SKM-1 treated with dmso at 0.1 percent for 144 hours (cell line): ENCODE measurements around the gene SNAPC4.
A peak's percentile ranks its signal among the peaks of the same experiment; 100 is the strongest.

Experiments
- DNase-seq: peaks from one replicate; lab custom pipeline; 2025; ENCODE audit not compliant: unreplicated experiment; lab: John Stamatoyannopoulos, UW

Gene SNAPC4

DNA sequence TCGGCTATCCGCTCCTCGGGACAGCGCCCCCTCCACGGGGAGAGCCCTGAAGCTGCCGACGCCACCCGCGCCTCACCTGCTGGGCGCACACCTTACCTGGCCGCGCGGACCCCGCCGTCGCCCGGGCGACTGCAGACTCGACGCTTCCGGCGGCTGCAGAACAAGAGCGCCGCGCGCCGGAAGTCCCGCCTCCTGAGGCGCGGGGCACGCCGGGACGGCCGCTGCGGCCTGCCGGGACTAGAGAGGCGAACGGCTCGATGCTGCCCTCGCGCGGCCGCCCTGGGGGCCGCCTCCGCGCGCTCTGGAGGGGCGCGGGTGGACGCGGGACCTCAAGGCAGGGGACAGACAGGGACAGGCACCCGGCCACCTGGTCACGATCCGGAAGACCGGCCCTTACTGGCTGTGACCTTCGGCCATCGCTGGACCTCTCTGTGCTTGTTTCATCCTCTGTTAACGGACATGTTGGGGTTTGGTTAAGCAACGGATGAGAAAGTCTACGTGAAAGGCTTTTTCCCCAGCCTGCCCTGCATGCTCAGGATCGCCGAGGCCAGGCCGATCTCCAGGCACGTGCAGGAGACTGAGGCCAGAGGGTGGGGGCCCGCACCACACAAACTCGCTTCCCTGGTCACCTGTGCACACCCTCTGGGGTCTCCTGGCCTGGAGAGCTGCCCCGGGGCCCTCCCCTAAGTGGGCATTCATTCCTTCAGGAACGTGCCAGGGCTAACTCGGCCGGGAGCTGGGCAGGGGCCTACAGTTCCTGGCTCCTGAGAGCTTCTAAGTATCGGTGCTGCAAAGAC, at the start of gene SNAPC4:
Gene SNAPC4 (minus strand): TSS at position 133 of the 797 bp plus-strand sequence. CDS start 1,742 bp downstream, outside the sequence.
- peak; percentile 77 for DNase-seq

DNA sequence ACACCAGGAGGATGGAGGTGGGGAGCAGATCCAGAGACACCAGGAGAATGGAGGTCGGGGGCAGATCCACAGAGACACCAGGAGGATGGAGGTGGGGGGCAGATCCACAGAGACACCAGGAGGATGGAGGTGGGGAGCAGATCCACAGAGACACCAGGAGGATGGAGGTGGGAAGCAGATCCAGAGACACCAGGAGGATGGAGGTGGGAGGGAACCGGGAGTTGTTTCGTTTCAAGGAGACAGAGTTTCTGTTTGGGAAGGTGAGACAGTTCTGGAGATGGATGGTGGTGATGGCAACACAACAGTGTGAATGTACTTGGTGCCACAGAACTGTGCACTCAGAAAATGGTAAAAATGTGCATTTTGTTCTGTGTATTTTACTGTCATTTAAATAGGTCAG, 48.7 kb upstream of the SNAPC4 start:
- DNase-seq, result no peak

GRCh38 chr9:136447173-136447778, 47.3 kb upstream of the SNAPC4 start:
- DNase-seq, result no peak

GRCh38 chr9:136445799-136446198, 45.8 kb upstream of the SNAPC4 start:
- DNase-seq, result no peak

- DNase-seq, result no peak
Observed at GRCh38 chr9:136444102-136444501, 44.1 kb upstream of the SNAPC4 start.

DNA sequence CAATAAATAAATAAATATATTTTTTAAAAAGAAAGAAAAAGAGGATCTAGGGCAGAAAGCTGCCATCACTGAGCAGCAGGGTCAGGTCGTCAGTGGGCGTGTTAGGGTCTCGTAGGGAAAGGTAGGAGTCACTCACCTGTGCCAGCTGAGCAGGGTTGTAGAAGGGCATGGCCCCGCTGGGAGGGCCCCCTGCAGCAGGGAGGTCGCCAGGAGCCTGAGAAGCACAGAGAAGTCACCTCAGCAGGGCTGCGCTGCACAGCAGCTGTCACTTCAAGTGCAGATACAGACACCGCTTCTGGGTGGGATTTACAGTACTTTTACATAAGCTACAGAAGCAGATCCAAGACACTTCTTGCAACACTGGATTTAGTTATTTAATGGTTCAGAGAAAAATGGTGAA, 43.7 kb upstream of the SNAPC4 start:
- DNase-seq, result no peak

DNA sequence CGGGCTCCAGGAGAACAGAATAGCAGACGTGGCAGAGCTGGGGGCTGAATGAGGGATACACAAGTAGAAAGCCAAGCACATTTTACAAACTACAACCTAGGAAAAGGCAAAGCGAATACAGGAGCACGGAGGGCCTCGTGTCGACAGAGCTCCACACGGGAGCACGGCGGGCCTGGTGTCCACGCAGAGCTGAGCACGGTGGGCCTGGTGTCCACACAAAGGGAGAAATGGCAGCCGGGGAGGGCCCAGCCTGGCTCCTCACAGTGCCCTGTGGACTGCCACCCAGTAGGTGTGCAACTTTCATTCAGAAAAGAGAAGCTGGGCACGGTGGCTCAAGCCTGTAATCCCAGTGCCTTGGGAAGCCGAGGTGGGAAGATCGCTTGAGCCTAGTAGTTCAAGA, 43.1 kb upstream of the SNAPC4 start:
- no peak for DNase-seq

DNA sequence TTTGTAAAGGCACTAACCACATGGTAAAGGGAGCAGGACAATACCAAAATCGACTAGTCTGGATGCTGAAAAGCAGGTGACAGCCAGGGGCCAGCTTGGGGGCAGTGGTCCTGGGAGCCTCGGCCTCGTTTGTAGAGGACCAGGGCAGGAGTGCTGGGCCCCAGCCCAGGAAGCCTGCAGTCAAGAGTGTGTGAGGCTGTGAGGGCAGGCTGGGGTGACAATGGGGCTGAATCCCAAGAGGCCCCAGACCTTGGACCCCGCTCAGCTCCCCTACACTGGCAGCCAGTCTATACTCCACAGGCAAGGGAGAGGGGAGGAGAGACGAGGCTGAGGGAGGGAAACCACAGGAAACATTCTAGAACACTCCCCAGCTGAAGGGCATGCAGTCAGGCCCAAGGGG, 42.3 kb upstream of the SNAPC4 start:
- DNase-seq, result no peak

DNA sequence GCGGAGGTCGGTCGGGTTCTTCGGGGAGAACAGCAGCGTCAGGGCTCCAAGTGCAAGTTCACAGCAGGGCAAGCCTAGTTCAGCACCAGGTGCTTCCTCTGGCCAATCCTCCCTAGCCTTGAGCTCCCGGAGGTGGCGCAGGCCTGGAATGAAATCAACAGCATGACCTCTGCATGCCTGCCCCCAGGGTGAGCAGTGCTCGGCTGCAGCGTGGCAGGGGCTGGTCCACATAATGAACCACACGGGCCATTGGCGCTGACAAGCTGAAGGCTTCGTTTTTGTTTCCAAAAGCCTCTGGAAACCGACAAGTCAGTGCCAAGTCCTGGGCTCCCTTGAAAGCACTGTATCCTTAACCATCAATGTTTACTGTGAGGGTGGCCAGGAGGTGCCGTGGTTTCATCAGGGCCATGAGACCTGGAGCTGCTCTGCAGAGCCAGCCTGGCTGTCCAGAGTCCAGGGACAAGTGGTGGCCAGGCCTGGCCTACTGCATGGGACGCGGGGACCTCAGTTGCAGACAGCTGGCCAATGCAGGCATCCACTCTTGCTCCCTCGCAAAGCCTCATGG, 41.8 kb upstream of the SNAPC4 start:
- DNase-seq, result no peak

DNA sequence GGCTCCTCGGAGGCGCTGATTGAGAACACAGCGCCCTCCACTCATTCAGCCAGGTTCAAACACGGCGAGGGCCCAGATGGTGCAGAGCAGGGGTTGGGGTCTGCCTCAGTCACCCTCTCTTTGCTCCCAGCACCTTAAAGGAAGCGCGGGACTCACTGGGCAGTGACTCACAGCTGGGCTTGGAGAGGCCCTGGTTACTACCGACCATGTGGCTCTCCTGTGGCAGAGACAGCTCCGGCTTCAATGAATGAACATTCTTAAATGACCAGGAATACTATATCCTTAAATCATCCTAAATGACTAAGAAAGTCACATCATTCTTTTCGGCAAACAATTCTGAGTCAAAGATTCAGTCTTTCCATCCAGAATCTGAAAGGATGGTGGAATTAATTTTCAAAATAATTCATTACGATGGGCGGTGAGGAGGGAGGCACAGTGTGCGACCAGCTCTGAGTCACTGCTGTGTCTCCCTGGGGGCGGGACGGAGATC, 41.3 kb upstream of the SNAPC4 start:
- no peak for DNase-seq

DNA sequence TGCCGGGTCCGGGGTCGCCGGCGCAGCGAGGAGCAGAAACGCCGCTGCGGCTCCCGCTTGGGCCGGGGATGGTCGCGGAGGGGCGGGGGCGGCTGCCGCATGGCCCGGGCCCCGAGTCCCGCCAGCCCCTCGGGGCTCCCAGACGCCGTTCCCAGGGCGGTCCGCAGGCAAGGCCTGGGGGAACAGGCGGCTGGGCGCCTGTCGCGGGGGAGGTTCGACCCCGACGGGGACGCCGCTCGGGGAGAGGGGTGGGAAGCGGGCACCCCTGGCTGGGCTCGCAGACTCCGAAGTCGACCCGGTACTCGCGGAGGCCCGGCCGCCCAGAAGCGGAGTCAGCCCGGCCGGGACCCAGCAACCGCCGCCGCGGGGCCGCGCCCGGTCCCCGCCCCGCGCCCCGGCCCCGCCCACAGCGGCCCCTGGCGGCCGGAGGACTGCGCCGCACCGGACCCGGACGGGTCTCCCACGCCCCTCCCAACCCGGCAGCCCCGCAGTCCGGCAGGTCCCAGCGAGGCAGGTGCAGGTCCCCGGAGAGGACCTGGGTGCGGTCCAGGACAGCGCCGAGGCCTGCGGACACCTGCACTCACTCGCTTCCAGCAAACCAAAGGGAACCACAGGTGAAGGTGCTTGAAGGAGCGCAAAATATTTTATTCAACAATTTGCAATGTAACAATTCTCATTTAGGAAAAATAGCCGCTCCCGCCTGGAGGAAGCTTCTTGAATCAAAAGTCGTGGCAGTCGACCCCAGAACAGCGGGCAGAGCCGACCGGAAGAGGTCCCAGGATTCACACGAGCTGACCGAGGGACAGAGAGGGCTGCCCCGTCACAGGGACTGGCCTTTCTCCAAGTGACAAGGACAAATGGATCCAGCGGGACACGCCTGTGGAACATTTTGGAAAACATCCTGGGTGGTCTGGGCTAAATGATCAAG, 39.8 kb upstream of the SNAPC4 start, which contains the start of gene INPP5E:
Gene INPP5E (minus strand): TSS at position 365 of the 928 bp plus-strand sequence. CDS start 426 bp downstream, outside the sequence.
- peak; percentile 19 for DNase-seq

DNA sequence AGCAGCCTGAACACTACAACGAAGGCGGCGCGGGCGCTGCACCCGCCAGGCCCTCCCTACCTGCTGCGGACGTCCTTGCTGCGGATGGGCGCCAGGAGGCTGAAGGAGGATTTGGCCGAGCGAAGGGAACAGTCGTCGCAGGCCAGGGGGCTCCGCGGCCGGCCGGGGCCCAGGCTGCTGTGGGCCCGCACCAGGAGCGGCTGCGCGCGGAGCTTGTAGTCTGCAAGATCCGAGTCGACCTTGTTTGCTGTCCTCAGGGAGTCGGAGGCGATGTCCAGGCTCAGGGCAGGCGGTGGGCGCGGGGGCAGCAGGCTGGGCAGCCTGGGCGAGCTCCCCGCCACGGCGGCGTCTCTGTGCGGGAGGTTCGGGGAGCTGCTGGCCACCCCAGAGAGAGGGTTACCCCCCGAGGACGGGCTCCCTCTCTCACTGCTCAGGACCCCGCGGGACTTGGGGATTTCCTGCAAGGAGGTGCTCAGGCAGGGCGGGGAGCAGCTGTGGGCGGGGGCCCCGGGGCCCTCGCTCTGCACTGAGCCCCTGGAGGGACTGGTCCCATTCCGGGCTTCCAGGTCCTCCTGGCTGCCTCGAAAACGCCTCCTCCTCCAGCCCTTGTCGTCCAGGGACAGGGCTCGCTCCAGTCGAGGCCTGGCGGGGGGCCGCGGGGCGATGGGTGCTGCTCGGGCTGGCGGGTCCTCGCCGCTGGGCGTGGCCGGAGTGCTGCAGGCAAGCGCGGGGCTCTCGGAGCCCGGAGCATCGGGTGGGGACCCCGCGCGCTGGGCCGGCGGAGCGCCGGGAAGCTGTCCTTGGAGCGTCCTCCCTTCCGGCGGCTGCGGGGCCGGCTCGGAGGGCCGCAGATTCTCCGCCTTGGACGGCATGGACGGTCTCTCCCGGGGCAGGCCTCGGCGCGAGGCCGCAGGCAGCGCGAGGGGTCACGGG, 38.8 kb upstream of the SNAPC4 start:
- DNase-seq, result no peak

DNA sequence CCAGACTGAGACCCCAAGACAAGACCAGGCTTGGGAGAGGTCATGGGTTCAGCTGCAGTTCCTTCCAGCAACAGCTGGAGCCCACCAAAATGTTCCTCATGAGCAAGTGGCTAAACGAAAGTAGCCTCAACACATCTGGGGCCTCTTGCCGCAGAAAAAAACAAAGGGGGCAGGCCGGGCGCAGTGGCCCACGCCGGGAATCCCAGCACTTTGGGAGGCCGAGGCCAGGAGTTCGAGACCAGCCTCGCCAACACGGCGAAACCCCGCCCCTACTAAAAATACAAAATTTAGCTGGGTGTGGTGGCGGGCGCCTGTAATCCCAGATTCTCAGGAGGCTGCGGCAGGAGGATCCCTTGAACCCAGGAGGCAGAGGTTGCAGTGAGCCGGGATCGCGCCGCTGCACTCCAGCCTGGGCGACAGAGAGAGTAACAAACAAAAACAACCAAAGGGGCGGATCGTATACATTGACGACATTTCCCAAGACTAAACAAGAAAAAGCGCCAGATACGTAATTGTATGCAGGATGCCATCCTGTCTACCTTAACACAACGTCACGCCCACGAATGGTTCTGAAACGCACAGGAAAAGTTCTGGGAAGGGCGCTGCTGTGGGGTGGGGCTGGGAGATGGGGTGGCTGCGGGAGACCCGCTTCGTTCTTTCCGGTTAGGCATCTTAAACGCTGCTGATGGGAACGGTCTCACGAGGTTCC, 38.0 kb upstream of the SNAPC4 start:
- no peak for DNase-seq

- DNase-seq, result no peak
Observed at GRCh38 chr9:136437430-136437829, 37.5 kb upstream of the SNAPC4 start.

DNA sequence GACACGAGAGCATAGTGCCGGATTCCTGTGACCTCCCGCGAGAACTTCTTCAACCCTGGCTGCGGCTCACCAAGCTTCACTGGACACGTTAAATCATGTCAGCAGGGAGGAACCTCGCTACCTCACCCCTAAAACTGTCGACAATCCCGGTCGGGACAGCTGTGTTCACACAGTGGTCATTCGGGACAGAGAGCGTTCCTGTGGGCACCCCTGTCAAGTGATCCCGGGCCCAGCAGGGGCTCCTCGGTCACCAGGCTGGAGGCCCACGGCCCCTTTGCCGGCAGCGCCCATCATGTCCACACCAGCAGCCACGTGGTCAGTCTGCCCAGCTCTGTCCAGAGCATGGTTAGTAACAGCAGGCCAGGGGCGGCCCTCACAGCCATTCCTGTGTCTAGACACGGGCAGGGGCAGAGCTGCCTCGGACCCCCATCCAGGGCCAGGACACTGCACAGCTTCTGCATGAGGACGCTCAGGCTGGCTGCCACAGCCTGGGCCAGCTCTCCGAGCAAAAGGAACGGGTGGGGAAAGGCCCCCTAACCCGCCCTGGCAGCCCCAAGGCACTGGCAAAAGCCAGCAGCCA, 36.2 kb upstream of the SNAPC4 start:
- no peak for DNase-seq

DNA sequence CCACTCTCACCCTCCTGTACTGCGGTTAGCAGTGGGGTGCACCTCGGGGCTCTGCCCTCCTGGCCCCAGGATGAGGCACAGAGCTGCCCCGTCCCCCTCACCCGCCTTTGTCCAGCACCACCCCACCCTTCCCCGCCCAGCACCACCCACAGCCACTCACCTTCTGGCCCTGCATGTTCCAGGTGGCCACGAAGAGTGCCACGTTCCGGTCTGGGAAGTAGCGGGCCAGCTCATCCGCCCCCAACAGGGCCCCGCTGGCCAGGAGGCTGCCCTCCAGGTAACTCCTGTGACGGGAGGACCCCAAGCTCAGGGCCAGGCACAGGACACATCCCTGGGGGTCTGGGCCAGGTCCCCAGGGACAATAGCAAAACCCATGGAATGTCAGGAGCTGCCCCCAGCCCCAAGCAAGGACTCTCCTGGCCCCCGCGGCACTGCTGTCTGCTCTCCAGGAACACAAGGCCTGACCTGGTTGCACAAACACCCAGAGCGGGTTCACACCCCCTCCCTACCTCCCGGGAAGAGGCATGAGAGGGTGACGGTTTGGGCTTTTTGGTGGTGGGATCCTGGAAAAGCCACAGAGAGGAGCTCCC, 34.7 kb upstream of the SNAPC4 start:
- no peak for DNase-seq

- DNase-seq, result no peak
Observed at GRCh38 chr9:136433849-136434579, 34.0 kb upstream of the SNAPC4 start.
